ENCODE results near the gene CSK.

CSK gene

DNA sequence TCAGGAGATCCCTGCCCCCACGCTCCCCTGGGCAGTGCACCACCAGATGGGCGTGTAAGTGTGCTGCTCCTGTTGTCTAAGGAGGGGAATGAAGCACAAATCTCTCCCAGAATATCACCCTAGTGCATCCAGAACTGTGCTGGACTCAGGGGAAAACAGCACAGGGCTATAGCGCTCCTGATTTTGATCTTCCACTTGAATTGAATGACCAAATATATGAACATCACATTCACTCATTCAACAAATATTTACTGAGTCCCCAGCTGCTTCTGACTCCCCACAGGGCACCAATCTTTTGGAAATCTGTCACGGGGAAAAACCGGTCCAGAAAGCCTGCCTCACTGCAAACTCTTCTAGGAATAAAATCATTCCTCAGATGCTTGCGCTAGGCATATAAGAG is 47.0 kb downstream of the CSK start:
- DNase-seq, result no peak

DNA sequence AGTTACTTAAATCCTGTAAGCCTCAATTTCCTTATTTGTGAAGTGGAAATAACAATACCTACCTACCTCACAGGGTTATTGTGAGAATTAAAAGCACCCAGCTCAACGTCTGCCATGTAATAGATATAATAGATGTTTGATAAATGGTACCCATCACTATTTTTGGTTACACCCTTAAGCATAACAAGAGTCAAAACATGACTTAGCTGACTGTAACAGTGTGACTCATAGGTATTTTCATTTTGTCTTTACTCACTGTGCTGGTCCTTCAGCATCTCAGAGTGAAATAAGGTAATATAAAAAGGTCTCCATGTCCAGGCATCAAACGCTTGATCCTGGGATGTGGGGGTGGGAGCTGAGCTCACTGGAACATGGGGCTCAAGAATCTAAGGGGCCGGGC is 47.6 kb downstream of the CSK start:
- DNase-seq, result no peak

DNA sequence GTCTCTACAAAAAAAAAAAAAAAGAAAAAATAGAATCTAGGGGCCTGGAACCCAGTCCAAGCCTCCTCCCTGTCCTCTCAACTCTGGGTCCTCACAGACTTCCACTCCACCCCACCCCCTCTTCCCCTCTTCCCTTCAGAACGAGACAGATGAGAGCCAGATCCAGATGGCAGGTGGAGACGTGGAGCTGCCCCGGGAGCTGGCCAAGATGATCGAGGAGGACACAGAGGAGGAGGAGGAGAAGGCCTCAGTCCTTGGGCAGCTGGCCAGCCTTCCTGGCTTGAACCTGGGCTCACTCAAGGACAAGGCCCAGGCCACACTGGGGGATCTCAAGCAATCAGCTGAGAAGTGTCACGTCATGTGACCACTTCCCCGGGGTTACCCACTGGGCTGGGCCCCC is 48.1 kb downstream of the CSK start:
- no peak for DNase-seq

DNA sequence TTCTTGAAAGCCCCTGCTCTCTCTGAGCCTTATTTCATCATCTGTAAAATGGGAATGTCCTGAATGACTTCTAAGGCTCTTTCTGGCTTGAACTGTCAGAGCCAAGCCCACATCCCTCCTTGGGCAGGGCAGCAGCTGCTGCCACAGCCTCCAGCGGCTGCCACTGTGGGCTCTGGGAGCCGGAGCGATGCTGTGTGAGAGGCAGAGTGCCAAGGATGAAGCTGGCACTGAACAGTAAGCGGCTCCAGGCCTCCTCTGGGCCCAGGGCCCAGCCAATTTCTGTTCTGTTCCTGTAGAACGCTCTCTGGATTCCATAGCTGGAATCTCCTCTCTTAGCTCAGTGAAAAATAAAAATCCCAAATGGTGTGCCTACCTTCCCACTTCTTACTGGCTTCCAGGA is 49.0 kb downstream of the CSK start:
- DNase-seq, result no peak

DNA sequence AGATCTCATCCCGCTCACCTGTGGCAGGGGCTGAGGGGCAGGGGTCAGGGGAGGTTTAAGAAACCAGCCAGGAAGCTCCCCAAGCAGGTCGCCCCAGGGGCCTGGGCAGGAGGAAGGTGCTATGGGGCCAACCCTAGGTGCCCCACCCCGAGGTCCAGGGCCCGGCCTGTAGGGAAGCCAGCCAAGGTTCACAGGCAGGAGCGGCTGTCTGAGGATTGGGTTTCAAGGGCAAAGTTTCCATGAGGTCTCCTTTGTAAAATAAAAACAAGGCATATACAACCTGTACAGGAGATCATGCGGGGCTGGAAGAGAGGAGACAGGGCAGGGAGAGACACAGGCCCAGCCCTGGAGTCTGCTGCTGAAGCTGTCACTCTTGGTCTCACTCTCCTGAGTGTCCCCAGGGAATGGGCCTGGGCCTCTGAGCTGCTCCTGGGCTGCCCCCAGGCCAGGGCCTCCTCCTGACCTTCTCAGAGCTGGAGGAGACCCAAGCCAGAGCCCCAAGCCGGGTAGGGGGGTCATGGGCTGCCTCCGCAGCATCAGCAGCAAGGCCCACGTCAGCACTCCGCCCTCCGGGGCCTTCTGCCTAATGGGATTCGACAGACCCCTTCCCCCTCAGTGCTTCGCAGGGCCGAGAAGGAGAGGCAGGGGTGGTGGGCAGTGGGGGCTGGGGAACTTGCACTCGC is 50.1 kb downstream of the CSK start:
- DNase-seq, result no peak

DNA sequence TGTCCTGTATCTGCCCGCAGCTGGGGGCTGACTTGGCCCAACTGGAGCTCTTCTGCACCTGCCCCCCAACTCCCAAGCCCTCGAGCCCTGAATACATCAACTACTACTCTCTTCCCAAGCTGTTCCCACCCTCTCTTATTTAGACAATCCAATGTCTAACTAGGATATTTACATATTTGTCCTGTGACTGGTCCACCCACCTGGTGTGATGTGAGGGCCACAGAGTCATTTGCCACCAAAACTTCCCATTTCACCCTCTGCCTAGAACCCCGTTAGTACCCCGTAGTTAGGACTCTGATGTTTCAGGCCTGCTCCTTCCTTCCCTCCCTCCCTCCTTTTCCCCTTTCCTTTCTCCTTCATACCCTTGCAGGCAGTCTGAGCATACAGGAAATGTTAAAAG is 50.9 kb downstream of the CSK start:
- DNase-seq, result no peak

DNA sequence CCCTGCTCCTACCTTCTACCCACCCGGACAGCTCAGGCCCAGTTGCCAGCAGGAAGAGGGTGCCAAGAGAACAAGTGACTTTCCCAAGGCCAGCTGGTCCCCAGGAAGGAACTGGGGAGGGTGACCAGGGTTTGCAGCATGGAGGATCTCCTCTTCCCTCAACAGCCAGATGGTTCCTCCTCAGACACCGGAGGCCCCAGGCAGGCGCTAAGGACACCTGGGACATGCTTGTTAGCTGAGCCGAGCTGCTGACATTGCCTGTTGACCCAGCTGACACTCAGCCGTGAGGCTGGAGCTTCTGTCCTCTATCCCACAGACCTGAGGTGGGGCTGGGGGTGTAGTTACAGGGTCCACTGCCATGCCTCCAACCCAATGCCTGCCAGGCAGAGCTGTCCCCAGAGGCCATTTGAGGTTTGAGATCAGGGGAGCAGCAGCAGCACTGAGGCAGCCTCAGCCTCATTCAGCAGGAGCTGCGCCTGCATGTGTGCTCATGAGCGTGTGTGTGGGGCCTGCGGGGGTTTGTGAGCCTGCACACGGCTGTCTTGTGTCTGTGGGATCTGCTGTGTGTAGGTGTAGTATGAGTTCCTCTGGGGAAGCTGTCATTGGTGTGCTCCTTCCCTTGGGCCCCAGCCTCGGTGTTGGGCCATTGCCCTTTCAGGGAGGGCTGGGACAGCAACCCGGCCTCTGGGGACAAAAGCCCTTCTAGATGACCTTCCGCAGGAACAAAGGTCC is 51.7 kb downstream of the CSK start:
- no peak for DNase-seq

DNA sequence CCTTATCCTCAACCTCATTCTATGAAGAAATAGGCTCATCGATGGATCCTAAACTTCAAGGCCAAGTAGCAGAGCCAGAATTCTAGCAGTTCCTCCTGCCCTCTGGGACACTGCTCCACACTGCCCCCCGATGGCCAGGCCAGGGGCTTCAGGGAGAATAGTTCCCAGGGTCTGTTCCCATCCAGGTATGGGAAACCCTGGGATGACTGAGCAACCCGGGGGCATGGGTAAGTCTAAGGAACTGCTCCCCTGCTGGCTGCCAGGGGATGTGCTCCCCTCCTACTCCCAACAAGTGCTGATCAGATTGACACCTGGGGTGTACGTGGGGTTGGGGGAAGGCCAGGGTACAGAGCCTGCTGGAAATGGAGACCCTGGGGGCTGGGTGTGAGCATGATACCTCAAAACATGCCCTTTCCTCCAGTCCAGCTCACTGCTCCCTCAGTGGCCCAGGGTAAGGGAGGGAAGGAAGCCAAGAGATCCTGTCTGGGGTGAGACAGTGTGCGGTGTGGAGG is 53.5 kb downstream of the CSK start:
- DNase-seq, result no peak

DNA sequence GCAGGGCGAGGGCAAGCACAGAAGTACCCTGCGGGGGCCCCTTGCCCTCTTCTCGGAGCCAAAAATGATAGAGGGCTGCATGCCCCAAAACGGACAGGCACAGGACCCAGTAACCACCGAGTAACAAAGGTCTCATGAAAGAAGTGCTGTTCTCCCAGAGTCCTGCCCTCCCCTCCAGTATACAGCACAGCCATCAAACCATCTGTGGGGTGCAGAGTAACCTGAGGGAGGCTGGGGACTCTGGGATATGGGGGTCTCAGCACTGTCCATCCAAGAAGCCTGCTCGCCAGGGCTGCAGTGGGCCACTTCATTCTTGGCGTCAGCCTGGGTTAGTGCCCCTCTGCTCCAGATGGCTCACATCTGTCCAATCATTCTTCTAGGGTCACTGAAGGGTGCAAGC is 55.0 kb downstream of the CSK start:
- no peak for DNase-seq

DNA sequence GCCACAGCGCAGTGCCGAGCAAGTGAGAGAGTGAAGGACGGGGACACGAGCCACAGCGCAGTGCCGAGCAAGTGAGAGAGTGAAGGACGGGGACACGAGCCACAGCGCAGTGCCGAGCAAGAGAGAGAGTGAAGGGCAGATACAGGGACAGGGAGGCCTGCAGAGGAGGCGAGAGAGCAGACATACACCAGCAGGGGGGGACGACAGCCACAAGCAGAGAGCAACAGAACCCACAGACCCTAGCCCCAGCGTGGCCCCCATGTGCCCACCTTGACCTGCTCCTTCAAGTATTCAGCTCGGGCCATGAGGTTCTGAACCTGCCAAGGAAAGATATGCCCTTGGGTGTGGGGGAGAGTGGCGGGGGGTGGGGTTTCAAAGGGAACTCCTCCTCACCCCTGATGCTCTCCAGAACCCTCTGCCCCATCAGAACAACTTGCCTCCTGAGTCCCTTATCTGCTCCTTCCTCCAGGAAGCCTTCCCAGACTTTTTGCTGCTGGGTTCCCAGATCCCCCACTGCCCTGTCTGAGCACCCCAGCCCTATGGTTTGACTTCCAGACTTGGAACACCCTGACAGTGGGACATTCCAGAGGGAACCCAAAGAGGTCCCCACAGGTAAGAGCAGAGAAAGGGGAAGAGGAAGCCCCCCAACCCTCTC is 55.7 kb downstream of the CSK start:
- no peak for DNase-seq

DNA sequence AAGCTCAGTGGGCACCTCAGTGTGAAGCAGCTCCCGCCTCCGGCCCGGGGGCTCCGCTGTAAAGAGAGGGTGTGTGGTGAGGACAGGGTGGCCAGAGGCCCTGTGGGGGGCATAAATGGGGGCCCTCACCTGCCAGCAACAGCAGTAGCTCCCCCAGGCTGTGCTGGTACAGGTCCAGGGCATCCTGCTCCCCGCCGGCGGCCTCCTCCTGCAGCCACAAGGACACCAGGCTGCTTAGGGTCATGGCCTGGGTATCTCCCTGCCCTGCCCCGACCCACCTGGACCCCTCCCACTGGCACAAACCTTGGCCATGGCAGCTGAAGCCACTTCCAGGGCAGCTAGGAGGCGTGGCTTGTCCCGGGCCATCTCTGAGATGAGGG is 56.2 kb downstream of the CSK start:
- no peak for DNase-seq

DNA sequence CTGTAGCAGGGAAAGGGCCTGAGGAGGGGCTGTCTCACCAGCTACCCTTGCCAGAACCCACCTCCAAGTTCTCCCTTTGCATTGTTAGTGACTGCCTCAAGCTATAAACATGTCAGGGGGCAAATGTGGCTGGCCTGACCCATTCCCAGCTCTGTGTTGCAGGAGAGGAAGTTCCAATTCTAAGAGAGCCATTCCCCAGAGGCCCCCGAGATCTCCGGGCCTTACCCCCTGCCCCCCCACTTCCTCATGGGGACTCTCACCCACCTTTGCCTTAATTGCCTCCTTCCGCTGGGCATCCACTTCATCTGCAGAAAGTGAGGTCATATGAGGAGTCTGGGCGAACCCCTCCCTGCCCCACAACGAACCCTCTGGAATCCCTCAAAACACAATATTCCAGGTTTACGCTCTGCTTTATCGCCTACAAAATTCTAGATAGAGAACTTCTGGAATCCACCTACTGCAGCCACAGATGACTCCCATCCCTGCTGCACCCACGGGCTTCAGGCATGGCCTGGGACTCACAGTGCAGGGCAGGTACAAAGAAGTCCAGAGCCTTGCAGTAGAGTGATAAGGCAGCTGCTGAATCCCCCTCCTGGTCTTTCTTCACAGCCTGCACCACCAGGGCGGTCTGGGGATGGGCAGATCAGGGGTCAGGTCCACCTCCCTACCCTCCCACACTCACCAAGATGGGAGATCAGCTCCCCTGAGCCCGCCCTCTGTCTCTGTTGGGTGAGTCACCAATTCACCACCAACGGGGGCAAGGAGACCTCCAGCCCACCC is 57.1 kb downstream of the CSK start:
- DNase-seq, result no peak

DNA sequence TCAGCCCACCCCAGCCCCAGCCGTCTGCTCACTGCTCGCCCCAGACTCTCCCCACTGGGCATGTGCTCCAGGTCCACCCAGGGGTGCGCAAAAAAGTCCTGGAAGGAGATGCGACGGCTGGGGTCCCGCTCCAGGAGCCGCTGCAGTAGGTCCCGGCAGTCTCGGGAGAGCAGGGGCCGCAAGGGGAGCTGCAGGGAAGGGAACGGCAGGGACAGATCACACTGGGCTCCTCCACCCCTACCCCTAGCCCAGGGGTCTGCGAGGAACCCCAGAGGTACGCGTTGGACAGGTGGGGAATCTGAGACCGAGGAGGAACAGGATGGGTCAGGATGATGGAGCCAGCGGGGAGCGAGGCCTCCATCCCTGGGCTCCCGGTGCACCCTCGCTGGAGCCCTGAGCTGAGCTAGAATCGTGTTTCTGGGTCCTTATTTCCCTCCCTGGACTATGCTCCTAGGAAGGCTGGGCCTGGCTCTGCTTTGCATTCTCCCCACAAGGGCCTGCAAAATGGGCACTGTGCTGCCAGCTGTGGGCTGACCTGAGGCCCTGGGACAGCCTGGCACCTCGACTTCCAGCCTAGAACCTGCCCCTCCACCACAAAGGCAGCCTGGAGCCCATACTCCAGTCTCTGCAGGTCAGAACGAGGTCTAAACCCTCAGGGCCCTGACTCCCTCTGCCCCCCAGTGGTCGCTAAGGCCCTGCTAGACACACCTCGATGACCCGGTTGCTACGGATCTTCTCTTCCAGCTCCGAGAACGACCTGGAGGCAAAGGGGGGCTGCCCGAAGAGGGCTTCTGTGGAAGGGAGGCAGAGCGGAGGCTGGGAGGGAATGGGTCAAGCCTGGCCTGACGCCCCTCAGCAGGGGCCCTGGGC is 57.9 kb downstream of the CSK start:
- DNase-seq, result no peak

DNA sequence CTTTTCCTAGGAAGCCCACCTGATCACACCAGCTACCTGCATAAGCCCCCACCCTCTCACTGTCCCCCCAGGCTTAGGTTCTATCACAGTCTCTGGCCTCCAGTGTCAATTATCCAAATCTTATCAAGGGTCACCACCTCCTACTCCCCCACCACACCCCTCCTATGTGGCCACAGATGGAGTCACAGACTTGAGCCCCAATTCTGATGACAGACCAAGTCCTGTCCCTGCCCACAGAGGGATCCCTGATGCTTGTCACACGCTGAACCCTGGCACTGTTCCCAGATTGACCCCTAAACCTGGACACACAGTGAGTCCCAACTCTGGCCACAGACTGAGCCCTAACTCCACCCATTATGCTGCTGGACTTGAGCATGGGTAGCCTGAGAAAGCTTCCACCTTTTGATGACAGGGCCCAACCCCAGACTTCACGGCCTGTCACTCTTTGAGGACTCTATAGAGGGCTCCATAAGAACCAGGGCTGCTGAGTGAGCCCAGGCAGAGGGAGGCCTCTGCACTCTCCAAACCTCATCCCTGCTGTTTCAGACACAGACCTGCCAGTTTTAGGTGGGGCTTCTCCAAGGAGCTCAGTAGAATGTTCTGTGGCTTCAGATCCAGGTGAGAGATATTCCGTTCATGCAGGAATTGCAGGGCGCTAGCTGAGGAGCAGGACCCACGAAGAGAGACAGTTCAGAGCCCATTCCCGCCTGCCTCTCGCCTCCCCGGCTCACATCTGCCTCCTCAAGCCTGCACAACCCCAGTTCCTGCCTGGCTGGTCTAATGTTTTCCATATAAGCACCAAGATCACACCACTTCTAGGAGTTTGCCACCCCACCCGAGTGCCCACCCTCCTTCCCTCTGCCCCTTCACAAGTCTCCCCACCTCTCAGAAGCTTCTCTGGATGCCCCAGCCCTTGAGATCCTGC is 59.2 kb downstream of the CSK start:
- no peak for DNase-seq

DNA sequence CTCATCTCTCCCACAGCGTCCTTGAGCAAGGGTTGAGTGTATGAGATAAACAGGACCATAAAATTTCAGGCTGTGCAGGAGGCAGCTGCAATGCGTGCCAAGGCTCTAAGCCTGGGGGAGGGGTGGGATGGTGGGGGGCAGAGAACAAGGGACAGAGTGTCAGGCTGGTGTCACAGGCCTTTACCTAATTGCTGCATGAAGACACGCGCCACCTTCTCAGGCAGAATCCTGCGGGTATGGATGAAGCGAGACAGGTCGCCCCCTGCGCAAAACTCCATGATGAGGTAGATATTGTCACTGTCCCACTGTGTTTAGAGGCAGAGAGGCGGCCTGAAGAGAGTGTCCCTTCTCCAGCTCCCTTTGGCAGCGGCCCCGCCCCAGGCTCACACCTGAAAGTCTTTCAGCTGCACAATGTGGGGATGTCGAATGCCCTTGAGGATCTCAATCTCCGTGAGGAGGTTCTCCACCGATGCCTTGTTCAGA is 60.1 kb downstream of the CSK start:
- no peak for DNase-seq

DNA sequence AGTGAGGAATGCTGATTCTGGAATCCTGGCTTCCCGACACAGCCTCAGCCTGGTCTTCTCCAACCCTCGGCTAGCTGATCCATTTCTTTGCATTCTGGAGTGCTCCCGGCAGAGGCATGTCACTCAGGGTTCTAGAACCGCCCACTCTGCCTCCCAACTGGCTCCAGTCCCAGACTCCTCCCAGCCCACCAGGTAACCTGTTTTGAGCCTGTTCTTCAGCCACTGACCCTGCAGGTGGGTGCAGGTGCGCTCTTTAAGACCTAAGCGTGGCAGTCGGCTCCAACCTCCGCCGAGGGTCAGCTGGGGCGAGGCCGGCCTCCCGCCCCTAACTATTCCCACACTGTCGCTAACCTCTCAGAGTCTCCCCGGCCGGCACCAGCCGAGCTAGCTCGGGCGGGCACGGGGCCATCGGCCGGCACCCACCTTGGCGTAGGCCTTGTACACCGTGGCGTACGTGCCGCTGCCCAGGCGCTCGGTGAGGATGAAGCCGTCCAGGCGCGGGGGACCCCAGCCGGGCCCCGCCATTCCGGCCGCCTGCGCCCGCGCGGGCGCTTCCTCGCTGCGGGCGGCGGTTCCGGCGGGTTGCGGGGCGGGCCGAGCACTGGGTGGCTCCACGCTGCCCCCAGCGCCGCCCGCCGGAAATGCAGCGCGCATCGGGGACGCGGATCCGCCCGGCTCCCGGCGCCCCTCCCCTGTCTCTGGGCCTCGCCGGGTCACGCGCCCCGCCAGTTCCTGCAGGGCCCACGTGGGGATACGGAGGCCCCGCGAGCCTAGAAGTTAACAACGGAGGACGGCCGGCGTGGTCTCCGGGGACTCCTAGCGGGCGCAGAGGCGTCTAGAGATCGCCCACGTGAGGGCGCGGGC is 60.9 kb downstream of the CSK start, which contains the start of gene ULK3:
TSS of gene ULK3 (minus strand) at position 576 of the 864 bp plus-strand sequence. CDS start at position 525, 51 bp downstream.
- DNase-seq, result peak; percentile 70

DNA sequence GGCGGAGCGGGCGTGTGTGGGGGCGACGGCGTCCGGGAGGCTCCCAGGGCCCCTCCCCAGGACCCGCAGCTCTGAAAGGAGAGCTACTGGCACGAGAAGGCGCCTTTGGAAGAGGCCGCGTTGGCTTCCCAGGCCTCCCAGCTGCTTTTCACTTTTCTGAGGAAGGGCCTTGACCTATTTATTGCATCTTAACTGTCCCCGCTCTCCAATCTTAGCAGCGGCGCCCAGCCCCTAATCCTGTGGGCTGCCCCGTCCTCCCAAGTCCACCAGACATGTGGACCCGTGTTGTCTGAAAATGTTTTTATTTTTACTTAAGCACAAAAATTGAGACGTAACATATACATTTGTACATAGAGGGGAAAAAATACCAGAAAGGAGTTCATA is 61.6 kb downstream of the CSK start:
- DNase-seq, result no peak

DNA sequence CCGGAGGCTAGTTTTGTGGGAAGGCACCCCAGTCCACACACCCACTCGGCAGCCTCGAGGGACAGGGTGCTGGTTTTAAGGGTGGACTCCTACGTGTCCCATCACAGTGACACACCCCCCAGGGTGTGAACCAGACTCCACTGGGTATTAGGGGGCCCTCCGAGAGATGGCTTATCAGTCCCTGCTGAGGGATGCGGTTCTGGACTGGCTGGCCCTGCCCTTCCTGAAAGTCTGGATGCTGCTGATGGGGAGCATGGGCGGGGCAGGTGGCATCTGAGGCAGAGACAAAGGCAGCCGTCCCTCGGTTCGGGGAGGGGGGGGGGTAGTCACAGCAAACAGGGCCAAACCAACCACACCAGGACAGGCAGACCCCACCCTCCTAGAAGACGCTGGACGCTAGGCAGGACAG is 62.0 kb downstream of the CSK start:
- no peak for DNase-seq

DNA sequence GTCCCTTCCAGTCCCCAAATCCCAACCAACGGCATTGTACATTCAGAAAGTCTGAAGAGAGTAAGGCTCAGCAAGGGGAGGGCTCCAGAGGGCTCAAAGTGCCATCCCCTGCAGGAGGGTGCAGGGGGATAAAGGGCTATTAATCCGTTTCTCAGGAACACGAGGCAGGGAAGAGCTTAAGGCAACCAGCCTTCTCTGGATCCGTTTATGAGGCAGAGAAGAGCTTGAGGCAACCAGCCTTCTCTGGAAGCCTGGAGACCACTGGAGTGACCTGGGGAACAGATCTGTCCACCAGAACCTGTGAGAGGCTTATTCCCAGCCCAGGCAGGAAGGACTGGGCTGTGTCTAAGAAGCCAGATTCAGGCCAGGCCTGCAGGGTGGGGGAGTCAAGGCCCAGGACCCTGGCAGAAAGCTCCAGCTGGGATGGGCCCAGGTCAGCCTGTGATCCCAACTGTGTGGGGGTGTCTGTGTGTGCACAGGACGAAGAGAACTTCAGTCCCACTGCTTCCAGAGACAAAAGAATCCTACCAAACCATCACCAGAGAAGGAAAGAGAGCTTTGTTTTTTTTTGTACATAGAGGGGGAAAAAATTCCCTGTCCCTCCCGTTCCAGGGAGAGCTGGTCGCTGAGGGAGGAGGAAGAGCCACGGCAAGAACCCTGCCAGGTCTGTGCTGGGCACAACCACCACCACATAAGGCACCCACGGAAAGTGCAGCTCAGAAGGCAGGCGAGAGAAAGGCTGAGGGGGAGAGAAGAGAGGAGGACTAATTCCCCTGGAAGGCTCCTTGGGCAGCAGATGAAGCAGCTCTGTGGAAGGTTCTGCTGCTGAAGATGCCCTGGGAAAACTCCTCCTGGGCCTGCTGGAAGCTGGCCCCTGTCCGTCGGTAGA is 62.7 kb downstream of the CSK start:
- no peak for DNase-seq
